ENCODE data around the gene BORCS8.
"Not testable (repeated sequence)": the region's sequence is repeated elsewhere in the genome, so short reads cannot be mapped to it uniquely, and the experiment has no call there.

Gene BORCS8

GRCh38 chr19:19147344-19147743, 44.6 kb downstream of the BORCS8 start:
- no peak for DNase-seq

GRCh38 chr19:19146865-19147264, 45.1 kb downstream of the BORCS8 start:
- no peak for DNase-seq

GRCh38 chr19:19145684-19146608, 46.0 kb downstream of the BORCS8 start:
- DNase-seq, result peak; percentile 88

- DNase-seq, result no peak
Observed at GRCh38 chr19:19145281-19145680, 46.7 kb downstream of the BORCS8 start.

- DNase-seq, result no peak
Observed at GRCh38 chr19:19142347-19142746, 49.6 kb downstream of the BORCS8 start.

GRCh38 chr19:19140476-19140875, 51.5 kb downstream of the BORCS8 start:
- no peak for DNase-seq

- DNase-seq, result no peak
Observed at GRCh38 chr19:19139876-19140229, 52.1 kb downstream of the BORCS8 start.

- DNase-seq, result peak; percentile 98
Observed at GRCh38 chr19:19138109-19138981, 53.6 kb downstream of the BORCS8 start, which contains the start of gene TMEM161A. TMEM161A (minus strand) TSS chr19:19138478; CDS start chr19:19138428, 50 bp downstream.

- peak; percentile 17 for DNase-seq
Observed at GRCh38 chr19:19137556-19138108, 54.3 kb downstream of the BORCS8 start.

- DNase-seq, result not testable (repeated sequence)
Observed at GRCh38 chr19:19135713-19136112, 56.2 kb downstream of the BORCS8 start.

GRCh38 chr19:19134687-19135158, 57.2 kb downstream of the BORCS8 start:
- DNase-seq, result peak; percentile 53

GRCh38 chr19:19133985-19134384, 58.0 kb downstream of the BORCS8 start:
- no peak for DNase-seq

- no peak for DNase-seq
Observed at GRCh38 chr19:19132912-19133311, 59.0 kb downstream of the BORCS8 start.

- no peak for DNase-seq
Observed at GRCh38 chr19:19131989-19132388, 60.0 kb downstream of the BORCS8 start.
